SK-N-SH treated with all-trans-retinoic acid at 6 μM for 48 hours (cell line): ENCODE data around the gene FSD2.

Experiments used
- ARNTL ChIP-seq: fragments of 450-650 bp; formaldehyde crosslinking; IDR thresholded peaks from 2 replicates; pipeline ENCODE4 v1.5.0; 2020; ENCODE audit warnings: low read depth, mild to moderate bottlenecking, moderate library complexity, borderline replicate concordance
- BACH2 ChIP-seq: fragments of 250-450 bp; sonication (Bioruptor Pico); IDR thresholded peaks from 2 replicates; pipeline ENCODE4 v1.9.0; 2021; ENCODE audit warnings: mild to moderate bottlenecking, borderline replicate concordance
- ESRRG ChIP-seq: fragments of 250-450 bp; sonication (Bioruptor Pico); IDR thresholded peaks from 2 replicates; pipeline ENCODE4 v1.6.1; 2021; ENCODE audit warnings: mild to moderate bottlenecking
- GLIS3 ChIP-seq: fragments of 250-450 bp; sonication (Bioruptor Pico); IDR thresholded peaks from 2 replicates; pipeline ENCODE4 v1.5.0; 2020; ENCODE audit warnings: mild to moderate bottlenecking, moderate library complexity
- RARB ChIP-seq: fragments of 250-450 bp; sonication (Bioruptor Pico); IDR thresholded peaks from 2 replicates; pipeline ENCODE4 v1.8.0; 2021; ENCODE audit warnings: mild to moderate bottlenecking, moderate library complexity
- TCF4 ChIP-seq: fragments of 250-450 bp; sonication (Bioruptor Pico); IDR thresholded peaks from 2 replicates; pipeline ENCODE4 v1.8.0; 2021; ENCODE audit warnings: mild to moderate bottlenecking, moderate library complexity, borderline replicate concordance
- TOX ChIP-seq: fragments of 250-450 bp; sonication (Bioruptor Pico); IDR thresholded peaks from 2 replicates; pipeline ENCODE4 v1.8.0; 2021; ENCODE audit warnings: mild to moderate bottlenecking, moderate library complexity, borderline replicate concordance
- ZC3H10 ChIP-seq: fragments of 250-450 bp; sonication (Bioruptor Pico); IDR thresholded peaks from 2 replicates; pipeline ENCODE4 v1.5.1; 2021; ENCODE audit warnings: mild to moderate bottlenecking, moderate library complexity
- ZFP3 ChIP-seq: fragments of 250-450 bp; sonication (Bioruptor Pico); IDR thresholded peaks from 2 replicates; pipeline ENCODE4 v1.5.0; 2020; ENCODE audit warnings: mild to moderate bottlenecking, moderate library complexity
- ZNF70 ChIP-seq: fragments of 450-650 bp; formaldehyde crosslinking; IDR thresholded peaks from 2 replicates; pipeline ENCODE4 v1.5.0; 2020; ENCODE audit warnings: mild to moderate bottlenecking, moderate library complexity
- TF ChIP-seq, protein P1 (sequence below): fragments of 250-450 bp; sonication (Bioruptor Pico); IDR thresholded peaks from 2 replicates; pipeline ENCODE4 v1.8.0; 2020; ENCODE audit warnings: mild to moderate bottlenecking, moderate library complexity, borderline replicate concordance
- TF ChIP-seq, protein P2 (sequence below): fragments of 250-450 bp; sonication (Bioruptor Pico); IDR thresholded peaks from 2 replicates; pipeline ENCODE4 v1.5.1; 2020; ENCODE audit warnings: low read depth, mild to moderate bottlenecking, moderate library complexity
- TF ChIP-seq, protein P3 (sequence below): fragments of 250-450 bp; sonication (Bioruptor Pico); IDR thresholded peaks from 2 replicates; pipeline ENCODE4 v1.5.0; 2020; ENCODE audit warnings: mild to moderate bottlenecking, moderate library complexity

DNA sequence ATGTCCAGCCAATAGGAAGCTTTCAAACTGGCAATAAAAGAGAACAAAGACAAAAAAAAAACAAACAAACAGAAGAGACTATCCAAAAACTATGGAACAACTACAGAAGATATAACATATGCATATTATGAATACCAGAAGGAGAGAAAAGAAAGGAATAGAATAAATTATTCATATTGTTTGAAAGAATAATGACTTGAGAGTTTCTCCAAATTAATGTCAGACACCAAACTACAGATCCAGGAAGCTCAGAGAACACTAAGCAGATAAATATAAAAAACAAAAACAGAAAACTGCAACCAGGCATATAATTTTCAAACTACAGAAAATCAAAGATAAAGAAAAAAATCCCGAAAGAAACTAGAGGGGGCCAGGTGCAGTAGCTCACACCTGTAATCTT, 62.1 kb downstream of the FSD2 start:
- TF ChIP-seq GLIS3 (CRISPR knock-in tag) = no peak
- no peak for TF ChIP-seq ARNTL (CRISPR knock-in tag)
- TF ChIP-seq ESRRG (CRISPR knock-in tag) = no peak
- TF ChIP-seq ZFP3 (CRISPR knock-in tag) = no peak
- no peak for TF ChIP-seq RARB (CRISPR knock-in tag)
- no peak for TF ChIP-seq TOX (CRISPR knock-in tag)
- TF ChIP-seq, protein P1, sequence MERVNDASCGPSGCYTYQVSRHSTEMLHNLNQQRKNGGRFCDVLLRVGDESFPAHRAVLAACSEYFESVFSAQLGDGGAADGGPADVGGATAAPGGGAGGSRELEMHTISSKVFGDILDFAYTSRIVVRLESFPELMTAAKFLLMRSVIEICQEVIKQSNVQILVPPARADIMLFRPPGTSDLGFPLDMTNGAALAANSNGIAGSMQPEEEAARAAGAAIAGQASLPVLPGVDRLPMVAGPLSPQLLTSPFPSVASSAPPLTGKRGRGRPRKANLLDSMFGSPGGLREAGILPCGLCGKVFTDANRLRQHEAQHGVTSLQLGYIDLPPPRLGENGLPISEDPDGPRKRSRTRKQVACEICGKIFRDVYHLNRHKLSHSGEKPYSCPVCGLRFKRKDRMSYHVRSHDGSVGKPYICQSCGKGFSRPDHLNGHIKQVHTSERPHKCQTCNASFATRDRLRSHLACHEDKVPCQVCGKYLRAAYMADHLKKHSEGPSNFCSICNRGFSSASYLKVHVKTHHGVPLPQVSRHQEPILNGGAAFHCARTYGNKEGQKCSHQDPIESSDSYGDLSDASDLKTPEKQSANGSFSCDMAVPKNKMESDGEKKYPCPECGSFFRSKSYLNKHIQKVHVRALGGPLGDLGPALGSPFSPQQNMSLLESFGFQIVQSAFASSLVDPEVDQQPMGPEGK (CRISPR knock-in tag) = no peak
- TF ChIP-seq BACH2 (CRISPR knock-in tag) = no peak
- TF ChIP-seq, protein P2, sequence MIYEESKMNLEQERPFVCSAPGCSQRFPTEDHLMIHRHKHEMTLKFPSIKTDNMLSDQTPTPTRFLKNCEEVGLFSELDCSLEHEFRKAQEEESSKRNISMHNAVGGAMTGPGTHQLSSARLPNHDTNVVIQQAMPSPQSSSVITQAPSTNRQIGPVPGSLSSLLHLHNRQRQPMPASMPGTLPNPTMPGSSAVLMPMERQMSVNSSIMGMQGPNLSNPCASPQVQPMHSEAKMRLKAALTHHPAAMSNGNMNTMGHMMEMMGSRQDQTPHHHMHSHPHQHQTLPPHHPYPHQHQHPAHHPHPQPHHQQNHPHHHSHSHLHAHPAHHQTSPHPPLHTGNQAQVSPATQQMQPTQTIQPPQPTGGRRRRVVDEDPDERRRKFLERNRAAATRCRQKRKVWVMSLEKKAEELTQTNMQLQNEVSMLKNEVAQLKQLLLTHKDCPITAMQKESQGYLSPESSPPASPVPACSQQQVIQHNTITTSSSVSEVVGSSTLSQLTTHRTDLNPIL (CRISPR knock-in tag) = no peak
- TF ChIP-seq ZC3H10 (CRISPR knock-in tag) = no peak
- TF ChIP-seq ZNF70 (CRISPR knock-in tag) = no peak
- no peak for TF ChIP-seq TCF4 (CRISPR knock-in tag)
- TF ChIP-seq, protein P3, sequence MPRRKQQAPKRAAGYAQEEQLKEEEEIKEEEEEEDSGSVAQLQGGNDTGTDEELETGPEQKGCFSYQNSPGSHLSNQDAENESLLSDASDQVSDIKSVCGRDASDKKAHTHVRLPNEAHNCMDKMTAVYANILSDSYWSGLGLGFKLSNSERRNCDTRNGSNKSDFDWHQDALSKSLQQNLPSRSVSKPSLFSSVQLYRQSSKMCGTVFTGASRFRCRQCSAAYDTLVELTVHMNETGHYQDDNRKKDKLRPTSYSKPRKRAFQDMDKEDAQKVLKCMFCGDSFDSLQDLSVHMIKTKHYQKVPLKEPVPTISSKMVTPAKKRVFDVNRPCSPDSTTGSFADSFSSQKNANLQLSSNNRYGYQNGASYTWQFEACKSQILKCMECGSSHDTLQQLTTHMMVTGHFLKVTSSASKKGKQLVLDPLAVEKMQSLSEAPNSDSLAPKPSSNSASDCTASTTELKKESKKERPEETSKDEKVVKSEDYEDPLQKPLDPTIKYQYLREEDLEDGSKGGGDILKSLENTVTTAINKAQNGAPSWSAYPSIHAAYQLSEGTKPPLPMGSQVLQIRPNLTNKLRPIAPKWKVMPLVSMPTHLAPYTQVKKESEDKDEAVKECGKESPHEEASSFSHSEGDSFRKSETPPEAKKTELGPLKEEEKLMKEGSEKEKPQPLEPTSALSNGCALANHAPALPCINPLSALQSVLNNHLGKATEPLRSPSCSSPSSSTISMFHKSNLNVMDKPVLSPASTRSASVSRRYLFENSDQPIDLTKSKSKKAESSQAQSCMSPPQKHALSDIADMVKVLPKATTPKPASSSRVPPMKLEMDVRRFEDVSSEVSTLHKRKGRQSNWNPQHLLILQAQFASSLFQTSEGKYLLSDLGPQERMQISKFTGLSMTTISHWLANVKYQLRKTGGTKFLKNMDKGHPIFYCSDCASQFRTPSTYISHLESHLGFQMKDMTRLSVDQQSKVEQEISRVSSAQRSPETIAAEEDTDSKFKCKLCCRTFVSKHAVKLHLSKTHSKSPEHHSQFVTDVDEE = no peak
